Motor neuron (in vitro differentiated cells): ENCODE measurements around the gene ATP1A2. TPM values are rescaled to one million over a fixed set of nuclear protein-coding genes. Genes with fewer than 3 reads are reported as not detected.

Experiments used
- ATAC-seq, 8 experiments: fragments of 200-7000 bp; cut with Tn5 transposase; replicated peaks in 6 of 8; 2 replicates each; pipeline ENCODE4 v1.8.0; 2021; ENCODE audit warnings: mild to moderate bottlenecking in 8 of 8, moderate library complexity in 8 of 8
- H3K27ac ChIP-seq, 2 donors: fragments of 250-450 bp; sonication (Bioruptor Pico); 2 replicates each; pipeline ENCODE4 v1.9.0; 2021; ENCODE audit warnings: antibody characterized with exemption in 2 of 2, mild to moderate bottlenecking in 2 of 2, moderate library complexity in 1 of 2
- H3K4me1 ChIP-seq, 2 donors: fragments of 250-450 bp; sonication (Bioruptor Pico); replicated peaks in 1 of 2; 2 replicates each; pipeline ENCODE4 v1.6.1; 2021; ENCODE audit warnings: antibody characterized with exemption in 2 of 2, mild to moderate bottlenecking in 2 of 2, moderate library complexity in 1 of 2
- H3K4me3 ChIP-seq, 5 donors: fragments of 250-450 bp; sonication (Bioruptor Pico); 2 replicates each; pipeline ENCODE4 v1.9.0; 2021; ENCODE audit warnings: antibody characterized with exemption in 5 of 5, mild to moderate bottlenecking in 5 of 5, moderate library complexity in 4 of 5
- WGBS, 10 experiments: fragments of 450-650 bp; shearing (Covaris generic); methylation state at CpG; one replicate each; pipeline ENCODE4 v1.0.0; 2022; 5-methylcytosine and 5-hydroxymethylcytosine counted together
- in situ Hi-C, 9 experiments: fragments of 400-800 bp; cut with MboI; loops; one replicate each; pipeline ENCODE4 v1.15.0; 2021; ENCODE audit warnings: low sequenced_read_pairs in 9 of 9, low pct_unique_long_range_greater_than_20kb in 2 of 9; ENCODE audit not compliant: unreplicated experiment in 9 of 9
- total RNA-seq, 8 experiments: library from RNA; unstranded; fragments of 300-600 nt; gene quantifications; 2 replicates each; pipeline versions ENCODE4 v1.2.3 to v1.2.4, GENCODE V29; 2022

Gene ATP1A2
- total RNA-seq: 10 to 100 TPM in 1 of 8 experiments, 1 to 10 TPM in 4, under 1 TPM in 3; 0.54 to 53.5 (median 1.2) TPM

DNA sequence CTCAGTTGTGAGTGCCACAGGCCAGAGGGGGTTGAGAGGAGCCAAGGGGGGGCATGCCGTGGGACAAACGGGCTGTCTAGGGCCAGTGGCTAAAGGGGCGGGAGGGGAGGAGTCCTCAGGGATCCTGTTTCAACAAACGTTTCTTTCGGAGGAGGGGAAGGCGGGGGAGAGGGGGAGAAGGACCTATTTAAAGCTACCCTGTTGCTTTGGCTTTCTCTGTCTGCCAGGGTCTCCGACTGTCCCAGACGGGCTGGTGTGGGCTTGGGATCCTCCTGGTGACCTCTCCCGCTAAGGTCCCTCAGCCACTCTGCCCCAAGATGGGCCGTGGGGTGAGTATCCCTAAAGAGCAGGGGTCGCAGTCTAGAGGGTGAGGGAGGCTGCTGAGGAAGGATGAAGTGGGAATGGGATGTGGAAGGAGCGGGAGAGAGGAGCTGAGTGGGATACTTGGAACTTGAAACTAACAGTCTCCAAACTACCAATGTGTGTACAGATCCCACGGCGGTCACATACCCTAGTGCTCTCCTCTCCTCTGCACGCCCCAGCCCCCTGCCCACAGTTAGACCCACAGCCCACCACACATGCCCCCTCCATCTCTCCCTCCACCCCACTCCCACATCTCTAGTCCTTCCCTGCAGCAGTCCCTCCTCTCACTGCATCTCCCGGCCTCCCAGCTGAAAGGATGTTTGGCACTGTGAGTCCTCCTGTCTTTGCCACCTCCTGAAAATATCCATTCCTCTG, at the start of gene ATP1A2:
ATP1A2 (plus strand) TSS at position 215 of the 738 bp plus-strand sequence; CDS start at position 318, 103 bp downstream.
- in situ Hi-C loops: loop anchor here in 1 of 9 experiments (25.0 kb wide), 1 partner anchor 272 kb away; no protein-coding TSS in a partner anchor
- peaks cover 26 to 46% of the 10 kb centered on the region in 2 donors for H3K4me1 ChIP-seq
- WGBS, 10 experiments: 34 to 92% (median 60%) methylated on average over 2 to 5 of the region's 16 CpGs; no CpG with 5 or more reads in 7 of the 10 experiments
- ATAC-seq: no peak
- H3K4me3 ChIP-seq: no peak within 1 kb of the TSS
- no peak within 1 kb of the TSS for H3K27ac ChIP-seq

DNA sequence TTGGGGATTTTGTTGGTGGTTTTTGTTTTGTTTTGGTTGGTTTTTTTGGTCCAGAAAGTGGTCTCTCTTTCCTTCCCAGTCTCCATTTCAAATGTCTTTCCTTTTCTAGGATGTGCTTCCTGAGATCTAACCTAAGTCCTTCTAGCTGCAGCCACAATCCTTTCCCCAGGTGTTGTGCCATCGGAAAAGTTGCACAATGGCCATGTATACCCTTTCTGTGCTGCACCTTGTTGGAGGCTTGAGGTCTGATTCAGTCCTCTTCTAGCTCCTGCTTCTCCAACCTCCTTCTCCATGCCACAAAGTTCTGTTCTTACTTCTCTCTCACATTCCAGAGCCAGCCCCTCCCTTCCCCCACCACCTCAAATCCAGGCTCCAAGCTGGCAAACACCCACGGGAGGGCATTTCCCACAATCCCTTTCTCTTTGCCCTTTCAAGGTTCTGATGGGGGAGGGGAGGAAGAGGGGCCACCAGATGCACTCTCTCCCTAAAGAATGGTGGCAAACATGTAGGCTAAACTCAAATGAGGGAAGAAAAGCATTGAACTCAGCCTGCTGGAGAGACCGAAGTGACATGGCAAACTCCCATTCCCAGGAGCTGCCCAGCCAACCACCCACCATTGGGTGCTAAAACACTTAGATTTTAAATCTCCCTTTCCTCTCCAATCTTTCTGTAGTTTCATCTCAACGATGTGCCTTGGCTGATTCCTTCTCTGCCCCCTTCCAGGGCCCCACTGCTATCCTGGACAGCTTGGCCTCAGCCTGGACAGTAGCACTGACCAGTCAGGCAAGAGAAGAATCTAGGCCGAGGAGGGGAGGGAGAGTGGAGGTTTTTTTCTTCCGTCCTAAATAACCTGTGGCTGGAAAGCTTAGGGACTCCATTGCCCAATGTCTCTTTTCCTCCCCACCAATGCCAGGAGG, 48.5 kb upstream of the ATP1A2 start:
- Histone ChIP-seq H3K4me1 (peaks cover 12 to 17% of the 10 kb centered on the region in 2 donors), H3K4me3 (no peak overlapping the region), H3K27ac (no peak overlapping the region)
- WGBS, 10 experiments: 0 to 100% (median 57%) methylated on average over 1 to 5 of the region's 6 CpGs; no CpG with 5 or more reads in 1 of the 10 experiments
- in situ Hi-C loops: no loop called here
- ATAC-seq: no peak

DNA sequence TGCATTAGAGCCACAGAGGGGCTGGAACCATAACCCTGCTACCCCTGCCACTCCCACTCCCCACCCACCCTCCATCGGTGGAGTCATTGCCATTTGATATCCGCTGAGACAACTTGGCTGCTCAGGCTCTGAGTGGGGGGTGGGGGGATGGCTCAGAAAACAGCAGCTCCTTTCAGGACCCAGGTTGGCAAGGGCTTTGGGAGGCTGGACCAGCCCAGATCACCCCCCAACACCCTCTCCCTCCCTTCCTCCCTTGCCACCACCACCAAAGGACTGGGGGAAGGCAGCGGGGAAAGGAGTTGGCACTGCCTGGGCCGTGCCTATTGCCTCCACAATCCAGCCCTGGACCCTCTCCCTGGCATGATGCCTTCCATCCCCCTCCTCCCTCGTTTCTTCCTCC, 47.3 kb upstream of the ATP1A2 start:
- Histone ChIP-seq H3K27ac (no peak overlapping the region), H3K4me3 (no peak overlapping the region), H3K4me1 (peaks cover 6 to 7% of the 10 kb centered on the region in 2 donors)
- in situ Hi-C loops: no loop called here
- ATAC-seq: no peak
- 0 to 70% (median 45%) methylated on average over 1 to 3 of the region's 5 CpGs; no CpG with 5 or more reads in 5 of the 10 experiments for WGBS, 10 experiments

DNA sequence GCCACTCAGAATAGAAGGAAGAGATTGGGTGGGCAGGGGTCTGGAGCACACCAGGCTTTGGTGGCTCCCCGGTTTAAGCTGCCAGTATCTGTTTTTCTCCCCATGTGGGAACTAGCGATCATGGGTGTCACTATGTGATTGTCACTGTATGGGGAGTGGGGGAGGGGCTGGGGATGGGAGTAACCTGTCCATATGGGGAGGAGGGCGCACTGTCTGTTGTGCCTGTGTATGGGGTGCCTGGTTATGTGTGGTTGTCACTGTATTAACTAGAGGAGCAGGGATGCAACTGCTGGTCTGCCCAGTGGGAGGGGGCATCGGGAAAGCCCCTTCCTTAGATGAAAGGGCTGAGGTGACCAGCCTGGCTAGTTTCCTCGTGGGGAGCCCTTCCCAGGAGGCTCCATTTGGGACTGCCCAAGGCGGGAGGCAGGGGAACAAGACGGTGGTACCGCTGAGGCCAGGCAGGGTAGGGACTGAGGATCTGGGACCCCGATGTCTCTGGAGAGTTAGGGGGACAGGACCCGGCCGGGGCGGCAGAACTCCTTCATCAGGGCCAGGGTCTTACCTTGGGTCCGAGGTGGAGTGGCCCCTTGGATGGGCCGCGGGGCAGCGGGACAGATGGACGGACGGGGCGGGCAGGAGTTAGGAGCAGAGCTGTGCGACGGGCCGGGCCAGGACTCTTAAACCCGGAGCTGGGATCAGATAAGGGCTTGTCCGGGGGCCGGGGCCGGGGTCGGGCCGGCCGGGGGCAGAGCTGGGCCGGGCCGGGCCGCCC, 45.9 kb upstream of the ATP1A2 start, which contains the start of gene KCNJ10:
KCNJ10 (minus strand) TSS at position 701 of the 772 bp plus-strand sequence. CDS start 27,628 bp downstream, outside the sequence.
- WGBS, 10 experiments: 0 to 30% (median 5%) methylated on average over 1 to 15 of the region's 32 CpGs; no CpG with 5 or more reads in 6 of the 10 experiments
- ATAC-seq: peak; percentile 2 to 47 (median 10)
- peaks cover 6 to 7% of the 10 kb centered on the region in 2 donors for H3K4me1 ChIP-seq
- in situ Hi-C loops: loop anchor here in 1 of 9 experiments (10.0 kb wide), 1 partner anchor 135 kb away; no protein-coding TSS in a partner anchor
- H3K4me3 ChIP-seq: peak within 1 kb of the TSS; percentile 44 to 50 (median 47)
- no peak within 1 kb of the TSS for H3K27ac ChIP-seq

DNA sequence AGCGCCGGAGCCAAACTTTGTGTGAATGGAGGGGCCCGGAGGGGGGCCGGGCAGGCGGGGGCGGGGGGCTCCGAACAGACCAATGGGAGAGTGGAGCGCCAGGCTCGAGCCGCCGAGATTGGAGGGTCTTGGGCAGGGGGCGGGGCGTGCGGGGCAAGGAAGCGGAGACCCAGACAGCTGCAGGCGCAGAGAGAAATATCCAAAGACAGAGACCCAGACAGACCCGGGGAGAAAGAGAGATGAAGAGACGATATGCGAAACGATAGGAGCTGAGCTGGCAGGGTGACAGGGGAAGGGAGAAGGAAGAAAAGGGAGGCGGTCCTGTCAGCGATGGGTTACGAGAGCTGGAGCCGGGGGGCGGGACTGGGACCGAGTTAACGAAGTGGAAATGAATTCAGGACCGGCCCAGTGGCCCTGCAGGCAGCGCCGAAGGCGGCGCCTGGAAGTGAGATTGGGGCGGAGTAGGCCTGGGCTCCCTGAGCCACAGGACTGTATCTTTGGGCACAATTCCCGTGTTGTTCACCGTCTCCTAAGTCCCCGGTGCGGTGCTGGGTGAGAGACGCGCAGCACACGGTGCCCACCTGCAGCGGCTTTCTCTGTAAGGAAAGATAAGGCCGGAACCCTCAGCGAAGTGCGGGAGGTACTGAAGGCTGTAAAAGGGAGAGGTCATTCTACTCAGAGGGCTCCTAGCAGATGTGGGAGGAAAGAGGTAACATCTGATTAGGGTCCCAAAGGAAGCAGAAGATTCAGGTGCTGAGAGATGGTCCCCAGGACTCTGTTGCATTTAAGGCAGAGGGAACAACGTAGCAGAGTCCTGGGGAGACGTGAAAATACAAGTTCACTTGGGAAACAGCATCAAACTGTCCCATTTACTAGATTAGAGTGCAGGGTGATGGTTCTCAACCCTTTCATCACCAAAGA, 45.1 kb upstream of the ATP1A2 start:
- WGBS, 10 experiments: 0 to 21% (median 4%) methylated on average over 2 to 22 of the region's 46 CpGs
- peak overlapping the region; percentile 44 to 50 (median 47) for H3K4me3 ChIP-seq
- no peak overlapping the region for H3K27ac ChIP-seq
- peak; percentile 94 to 98 (median 96) for ATAC-seq
- in situ Hi-C loops: loop anchor here in 1 of 9 experiments (10.0 kb wide), 1 partner anchor 136 kb away; no protein-coding TSS in a partner anchor
- H3K4me1 ChIP-seq: peaks cover 6 to 7% of the 10 kb centered on the region in 2 donors

DNA sequence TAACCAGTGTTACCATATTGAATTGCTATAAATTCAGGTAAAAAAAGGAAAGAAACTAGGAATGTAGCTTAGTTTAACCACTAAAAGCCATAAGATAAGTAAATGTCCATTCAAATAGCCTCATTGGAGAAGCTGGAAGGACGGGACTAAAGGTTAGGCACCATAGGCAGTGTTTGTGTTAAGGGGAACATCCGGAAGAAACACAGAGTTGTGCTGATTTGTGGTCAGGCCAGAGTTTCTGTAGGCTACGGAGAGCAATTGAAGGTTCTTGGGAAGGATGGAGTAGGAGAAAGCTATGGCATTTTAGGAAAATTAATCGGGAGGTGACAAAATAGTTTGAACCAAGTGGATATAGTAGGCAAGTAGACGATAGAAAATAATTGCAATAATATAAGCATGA, 44.3 kb upstream of the ATP1A2 start:
- 47 to 93% (median 73%) methylated on average over 2 to 5 of the region's 5 CpGs for WGBS, 10 experiments
- H3K4me1 ChIP-seq: peaks cover 6 to 7% of the 10 kb centered on the region in 2 donors
- no peak overlapping the region for H3K27ac ChIP-seq
- H3K4me3 ChIP-seq: no peak overlapping the region
- ATAC-seq: no peak
- in situ Hi-C loops: loop anchor here in 1 of 9 experiments (10.0 kb wide), 1 partner anchor 136 kb away; no protein-coding TSS in a partner anchor

DNA sequence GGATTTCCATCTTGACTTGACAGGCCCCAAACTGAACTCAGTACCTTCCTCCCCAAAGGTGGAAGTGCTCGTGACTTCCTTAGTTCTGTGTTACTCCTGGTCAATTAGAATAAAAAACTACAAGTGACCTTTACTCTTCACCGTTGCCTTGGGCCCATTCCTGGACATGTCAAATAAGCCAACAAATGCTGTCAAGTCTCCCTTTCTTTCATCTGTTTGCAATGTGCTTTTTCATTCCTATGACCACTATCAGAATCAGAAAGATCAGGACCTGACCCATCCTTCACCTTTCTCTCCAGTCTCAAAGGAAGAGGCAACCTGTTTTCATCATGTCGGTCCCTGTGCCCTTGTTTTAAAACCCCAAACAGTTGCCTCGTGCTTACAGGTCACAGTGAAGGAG, 40.7 kb upstream of the ATP1A2 start:
- H3K4me1 ChIP-seq: peaks cover 0 to 3% of the 10 kb centered on the region in 2 donors
- WGBS, 10 experiments: 11 to 69% (median 50%) methylated on average over 1 to 4 of the region's 4 CpGs
- no peak for ATAC-seq
- H3K27ac ChIP-seq: no peak overlapping the region
- in situ Hi-C loops: loop anchor here in 4 of 9 experiments (10.0 to 25.0 kb wide), 4 partner anchors 137 to 287 kb away; partner anchors contain the start of genes IGSF9 (in 2 of the 4), TAGLN2 (in 2 of the 4), NHLH1 (in 1 of the 4) and PEA15 (in 1 of the 4)
- H3K4me3 ChIP-seq: no peak overlapping the region

DNA sequence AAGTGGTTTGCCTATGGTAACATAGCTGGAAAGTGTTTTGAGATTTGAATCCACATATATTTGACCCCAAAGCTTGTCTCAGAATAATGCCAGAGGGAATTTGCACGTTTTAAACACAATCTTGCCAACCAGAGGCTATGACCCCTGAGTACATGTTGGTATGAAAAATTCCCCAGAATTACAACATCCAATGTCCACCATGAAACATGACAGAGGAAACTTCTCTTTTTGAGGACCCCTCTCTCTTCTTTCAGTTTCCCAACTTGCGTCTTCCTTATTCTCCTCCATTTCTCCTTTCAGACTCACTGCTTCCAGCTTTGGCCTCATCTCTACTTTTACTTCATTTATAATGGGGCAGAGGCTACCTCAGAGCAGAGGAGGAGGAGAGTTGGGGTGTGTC, 39.7 kb upstream of the ATP1A2 start:
- Histone ChIP-seq H3K27ac (no peak overlapping the region), H3K4me3 (no peak overlapping the region), H3K4me1 (peaks cover 4 to 5% of the 10 kb centered on the region in 2 donors)
- WGBS, 10 experiments: 0 to 61% (median 40%) methylated on average over 1 to 2 of the region's 2 CpGs; no CpG with 5 or more reads in 1 of the 10 experiments
- no peak for ATAC-seq
- in situ Hi-C loops: loop anchor here in 4 of 9 experiments (10.0 to 25.0 kb wide), 4 partner anchors 136 to 286 kb away; partner anchors contain the start of genes IGSF9 (in 2 of the 4), TAGLN2 (in 2 of the 4), NHLH1 (in 1 of the 4) and PEA15 (in 1 of the 4)

DNA sequence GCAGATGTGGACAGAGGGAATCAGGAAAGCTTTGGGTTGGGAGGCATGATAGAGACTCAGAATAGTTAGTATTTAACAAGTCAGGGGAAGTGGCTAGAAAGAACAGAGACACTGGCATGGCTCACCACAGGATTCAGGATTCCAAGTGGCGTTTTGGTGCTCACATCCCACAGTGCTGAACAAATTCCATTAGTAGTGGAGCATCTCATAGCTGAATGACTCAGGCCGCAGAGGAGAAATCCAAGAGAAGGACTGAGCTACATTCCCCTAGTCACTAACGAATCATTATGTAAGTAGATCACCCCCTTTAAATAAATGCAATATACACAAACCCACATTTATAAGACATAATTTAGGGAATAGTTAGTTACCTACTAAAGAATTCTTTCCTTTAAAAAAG, 39.3 kb upstream of the ATP1A2 start:
- H3K4me1 ChIP-seq: peaks cover 7 to 8% of the 10 kb centered on the region in 2 donors
- in situ Hi-C loops: loop anchor here in 4 of 9 experiments (10.0 to 25.0 kb wide), 4 partner anchors 136 to 286 kb away; partner anchors contain the start of genes IGSF9 (in 2 of the 4), TAGLN2 (in 2 of the 4), NHLH1 (in 1 of the 4) and PEA15 (in 1 of the 4)
- H3K4me3 ChIP-seq: no peak overlapping the region
- 50 to 100% (median 76%) methylated on average over 1 to 3 of the region's 3 CpGs; no CpG with 5 or more reads in 3 of the 10 experiments for WGBS, 10 experiments
- no peak overlapping the region for H3K27ac ChIP-seq
- no peak for ATAC-seq

DNA sequence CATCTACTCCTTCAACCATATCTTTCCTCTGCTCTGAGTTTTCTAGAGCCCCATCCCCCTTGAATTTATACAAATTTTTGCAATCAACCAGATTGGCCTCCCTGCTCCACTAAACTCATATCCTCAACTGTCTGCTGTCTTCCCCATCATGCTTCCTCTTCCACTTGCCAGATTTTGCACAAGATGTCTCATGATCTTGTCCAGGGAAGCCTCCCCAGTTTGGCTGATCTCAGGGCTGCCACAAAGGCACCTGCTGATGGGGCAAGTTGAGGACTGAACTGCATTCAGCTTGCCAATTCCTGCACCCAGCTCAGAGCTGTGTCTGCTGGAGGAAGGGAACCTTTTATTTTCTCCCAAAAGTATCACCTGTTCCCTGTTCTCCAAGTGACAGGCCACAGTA, 38.1 kb upstream of the ATP1A2 start:
- Histone ChIP-seq H3K27ac (no peak overlapping the region), H3K4me1 (peaks cover 14 to 15% of the 10 kb centered on the region in 2 donors), H3K4me3 (no peak overlapping the region)
- in situ Hi-C loops: loop anchor here in 4 of 9 experiments (10.0 to 25.0 kb wide), 4 partner anchors 135 to 285 kb away; partner anchors contain the start of genes IGSF9 (in 2 of the 4), TAGLN2 (in 2 of the 4), NHLH1 (in 1 of the 4) and PEA15 (in 1 of the 4)
- ATAC-seq: no peak
